BLaER1 treated with 17β-estradiol and CSF1 and Interleukin-3, amounts not matched to agents 10 nM and 100 nM (cell line): ENCODE results near the gene USP3.

Experiments
- H3K27ac ChIP-seq, 11 experiments: shearing (Covaris generic); formaldehyde crosslinking; 2 replicates each; pipeline ENCODE4 v1.8.1; 2022
- H3K27me3 ChIP-seq, 11 experiments: shearing (Covaris generic); formaldehyde crosslinking; 2 replicates each; pipeline ENCODE4 v1.8.1; 2022
- H3K36me3 ChIP-seq, 11 experiments: shearing (Covaris generic); formaldehyde crosslinking; 2 replicates each; pipeline ENCODE4 v1.8.1; 2022
- H3K4me1 ChIP-seq, 10 experiments: shearing (Covaris generic); formaldehyde crosslinking; 2 replicates each; pipeline ENCODE4 v1.8.1; 2022
- H3K4me2 ChIP-seq, 11 experiments: shearing (Covaris generic); formaldehyde crosslinking; 2 replicates each; pipeline ENCODE4 v1.8.1; 2022
- H3K4me3 ChIP-seq, 10 experiments: shearing (Covaris generic); formaldehyde crosslinking; 2 replicates each; pipeline ENCODE4 v1.8.1; 2022
- H3K9ac ChIP-seq, 11 experiments: shearing (Covaris generic); formaldehyde crosslinking; 2 replicates each; pipeline ENCODE4 v1.8.1; 2022
- H3K9me3 ChIP-seq, 11 experiments: shearing (Covaris generic); formaldehyde crosslinking; replicated peaks in 1 of 11; 2 replicates each; pipeline ENCODE4 v1.8.1; 2022
- H4K20me1 ChIP-seq, 11 experiments: shearing (Covaris generic); formaldehyde crosslinking; 2 replicates each; pipeline ENCODE4 v1.8.1; 2022
- Cebpa-rat ChIP-seq, 11 experiments: shearing (Covaris generic); IDR thresholded peaks; 2 replicates each; pipeline ENCODE4 v1.8.1; 2022

Gene USP3

DNA sequence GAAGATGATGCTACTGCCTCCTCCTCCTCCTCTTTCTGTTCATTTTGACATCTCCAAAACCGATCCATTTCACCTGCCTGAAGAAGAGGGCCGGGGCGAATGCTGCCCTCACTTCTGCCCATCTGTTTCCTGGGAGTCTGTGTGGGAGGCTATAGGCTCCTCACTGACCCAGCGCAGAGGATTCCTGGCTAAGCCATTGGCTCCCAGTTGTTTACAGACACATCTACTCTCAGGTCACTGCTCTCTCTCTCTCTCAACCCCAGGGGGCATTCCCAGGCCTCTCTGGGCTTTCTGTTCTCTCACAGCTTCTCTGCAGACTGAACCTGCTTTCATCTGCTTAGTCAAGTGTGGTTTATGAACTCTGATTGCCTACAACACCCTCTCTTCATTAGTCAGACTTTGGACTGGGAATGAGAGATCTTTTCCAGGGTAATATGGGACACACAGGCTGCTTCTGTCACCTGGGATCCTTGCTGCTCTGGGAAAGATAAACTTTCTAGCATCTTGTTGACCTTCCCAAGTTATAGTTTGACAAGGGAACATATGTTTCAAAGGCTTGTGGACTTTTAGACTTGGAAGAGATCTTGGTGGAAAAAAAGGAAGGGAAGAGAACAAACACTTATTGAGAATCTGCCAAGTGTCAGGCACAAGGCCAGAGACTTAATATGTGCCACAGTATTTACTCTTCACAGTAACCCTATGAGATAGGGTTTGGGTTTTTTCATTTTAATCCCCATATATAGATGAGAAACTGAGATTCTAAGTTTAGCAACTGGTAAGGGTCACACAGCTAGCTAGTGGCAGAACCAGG is 30.2 kb upstream of the USP3 start:
- Histone ChIP-seq H3K27me3 (no peaks in the 10 kb centered on the region), H3K4me3 (no peak overlapping the region), H3K27ac (peak overlapping the region in 10 of 11 experiments; percentile 37 to 97 (median 59); a peak in 19 of 22 replicates), H3K36me3 (no peaks in the 10 kb centered on the region), H3K4me1 (peaks cover 61 to 75% (median 69%) of the 10 kb centered on the region in 10 experiments), H3K9ac (peak overlapping the region in 5 of 11 experiments; percentile 3 to 52 (median 21); a peak in 8 of 22 replicates), H3K4me2 (peak overlapping the region; percentile 70 to 97 (median 87)), H3K9me3 (no peaks in the 10 kb centered on the region), H4K20me1 (no peaks in the 10 kb centered on the region)
- TF ChIP-seq Cebpa-rat (IDR thresholded peaks at IDR 0.05): no peak

DNA sequence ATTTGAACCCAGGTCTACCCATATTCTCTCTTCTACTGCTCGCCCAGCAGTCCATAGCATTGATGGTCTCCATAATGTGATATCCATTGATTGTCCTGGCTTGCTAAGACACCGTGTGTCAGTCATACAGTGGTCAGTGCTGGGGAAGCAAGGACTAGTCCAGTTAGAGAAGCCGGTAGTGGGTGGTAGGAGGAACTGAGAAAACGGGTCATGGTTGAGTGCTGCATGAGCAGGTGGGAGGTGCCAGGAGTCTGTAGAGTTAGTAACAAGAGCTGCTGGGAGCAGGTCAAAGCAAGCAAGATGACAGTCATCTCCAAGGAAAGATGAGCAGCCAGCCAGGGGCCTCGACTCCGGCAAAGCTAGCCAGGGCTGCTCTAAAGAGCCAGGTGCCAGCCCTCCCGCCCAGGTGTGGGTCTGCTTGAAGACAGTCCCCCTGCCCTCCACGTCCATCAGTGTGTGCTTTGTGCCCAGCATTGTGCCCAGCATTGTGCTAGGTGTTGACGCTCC is 29.5 kb upstream of the USP3 start:
- Histone ChIP-seq H4K20me1 (no peaks in the 10 kb centered on the region), H3K9ac (peak overlapping the region in 4 of 11 experiments; percentile 19 to 52 (median 30); a peak in 5 of 22 replicates), H3K9me3 (no peaks in the 10 kb centered on the region), H3K4me3 (no peak overlapping the region), H3K27me3 (no peaks in the 10 kb centered on the region), H3K4me2 (peak overlapping the region; percentile 70 to 97 (median 87)), H3K36me3 (no peaks in the 10 kb centered on the region), H3K27ac (peak overlapping the region in 10 of 11 experiments; percentile 37 to 97 (median 77); a peak in 19 of 22 replicates), H3K4me1 (peaks cover 64 to 80% (median 73%) of the 10 kb centered on the region in 10 experiments)
- no peak for TF ChIP-seq Cebpa-rat (IDR thresholded peaks at IDR 0.05)

- H3K36me3 ChIP-seq: no peaks in the 10 kb centered on the region
- H3K4me2 ChIP-seq: peak overlapping the region; percentile 70 to 97 (median 87)
- no peaks in the 10 kb centered on the region for H3K9me3 ChIP-seq
- H3K27me3 ChIP-seq: no peaks in the 10 kb centered on the region
- H4K20me1 ChIP-seq: no peaks in the 10 kb centered on the region
- no peak for TF ChIP-seq Cebpa-rat (IDR thresholded peaks at IDR 0.05)
- H3K9ac ChIP-seq: peak overlapping the region in 4 of 11 experiments; percentile 3 to 48 (median 24); a peak in 6 of 22 replicates
- H3K27ac ChIP-seq: peak overlapping the region in 10 of 11 experiments; percentile 46 to 97 (median 77); a peak in 20 of 22 replicates
- peaks cover 72 to 83% (median 79%) of the 10 kb centered on the region in 10 experiments for H3K4me1 ChIP-seq
- H3K4me3 ChIP-seq: no peak overlapping the region
Measured at GRCh38 chr15:63475707-63476106, 28.7 kb upstream of the USP3 start.

DNA sequence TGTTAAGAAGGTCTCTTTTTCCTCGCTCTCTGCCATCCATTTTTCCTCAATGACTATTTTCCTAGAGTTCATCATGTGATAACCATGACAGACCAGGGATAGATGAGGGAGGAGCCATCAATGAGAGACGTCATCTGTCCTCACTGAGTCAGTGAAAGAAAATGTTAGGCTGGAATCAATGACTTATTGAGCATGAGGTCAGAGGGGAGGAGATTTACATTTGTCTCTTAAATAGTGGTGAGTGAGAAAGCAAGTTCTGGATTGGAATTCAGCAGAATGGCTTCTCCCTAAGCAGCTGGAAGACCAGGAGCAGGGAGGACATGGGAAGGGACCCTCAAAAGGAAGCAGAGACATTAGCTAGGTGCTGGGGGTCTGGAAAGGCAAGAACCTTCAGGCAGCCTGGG is 28.2 kb upstream of the USP3 start:
- H3K27me3 ChIP-seq: no peaks in the 10 kb centered on the region
- no peaks in the 10 kb centered on the region for H3K36me3 ChIP-seq
- no peaks in the 10 kb centered on the region for H4K20me1 ChIP-seq
- TF ChIP-seq Cebpa-rat (IDR thresholded peaks at IDR 0.05): no peak
- no peak overlapping the region for H3K4me3 ChIP-seq
- H3K4me2 ChIP-seq: peak overlapping the region; percentile 70 to 97 (median 87)
- peak overlapping the region in 5 of 11 experiments; percentile 5 to 48 (median 28); a peak in 7 of 22 replicates for H3K9ac ChIP-seq
- peak overlapping the region; percentile 12 to 97 (median 65); a peak in 21 of 22 replicates for H3K27ac ChIP-seq
- H3K4me1 ChIP-seq: peaks cover 78 to 84% (median 82%) of the 10 kb centered on the region in 10 experiments
- no peaks in the 10 kb centered on the region for H3K9me3 ChIP-seq

- peak overlapping the region in 9 of 11 experiments; percentile 17 to 44 (median 29); a peak in 10 of 22 replicates for H3K9ac ChIP-seq
- TF ChIP-seq Cebpa-rat (IDR thresholded peaks at IDR 0.05): no peak
- H3K4me1 ChIP-seq: peaks cover 89 to 98% (median 97%) of the 10 kb centered on the region in 10 experiments
- no peaks in the 10 kb centered on the region for H4K20me1 ChIP-seq
- no peaks in the 10 kb centered on the region for H3K9me3 ChIP-seq
- H3K36me3 ChIP-seq: no peaks in the 10 kb centered on the region
- H3K4me3 ChIP-seq: no peak overlapping the region
- H3K4me2 ChIP-seq: peak overlapping the region; percentile 82 to 98 (median 95)
- H3K27me3 ChIP-seq: no peaks in the 10 kb centered on the region
- peak overlapping the region in 10 of 11 experiments; percentile 27 to 97 (median 95); a peak in 19 of 22 replicates for H3K27ac ChIP-seq
Measured at GRCh38 chr15:63478243-63478642, 26.1 kb upstream of the USP3 start.

- Histone ChIP-seq H3K4me3 (peak overlapping the region; percentile 11 to 60 (median 45); a peak in 18 of 20 replicates), H3K9ac (peak overlapping the region; percentile 79 to 85 (median 84)), H3K36me3 (no peaks in the 10 kb centered on the region), H3K4me1 (peaks cover 84 to 98% (median 97%) of the 10 kb centered on the region in 10 experiments), H3K4me2 (peak overlapping the region; percentile 87 to 98 (median 96)), H3K27ac (peak overlapping the region; percentile 88 to 97 (median 95)), H3K9me3 (no peaks in the 10 kb centered on the region), H4K20me1 (no peaks in the 10 kb centered on the region), H3K27me3 (no peaks in the 10 kb centered on the region)
- no peak for TF ChIP-seq Cebpa-rat (IDR thresholded peaks at IDR 0.05)
Measured at GRCh38 chr15:63480441-63480821, 24.0 kb upstream of the USP3 start.

DNA sequence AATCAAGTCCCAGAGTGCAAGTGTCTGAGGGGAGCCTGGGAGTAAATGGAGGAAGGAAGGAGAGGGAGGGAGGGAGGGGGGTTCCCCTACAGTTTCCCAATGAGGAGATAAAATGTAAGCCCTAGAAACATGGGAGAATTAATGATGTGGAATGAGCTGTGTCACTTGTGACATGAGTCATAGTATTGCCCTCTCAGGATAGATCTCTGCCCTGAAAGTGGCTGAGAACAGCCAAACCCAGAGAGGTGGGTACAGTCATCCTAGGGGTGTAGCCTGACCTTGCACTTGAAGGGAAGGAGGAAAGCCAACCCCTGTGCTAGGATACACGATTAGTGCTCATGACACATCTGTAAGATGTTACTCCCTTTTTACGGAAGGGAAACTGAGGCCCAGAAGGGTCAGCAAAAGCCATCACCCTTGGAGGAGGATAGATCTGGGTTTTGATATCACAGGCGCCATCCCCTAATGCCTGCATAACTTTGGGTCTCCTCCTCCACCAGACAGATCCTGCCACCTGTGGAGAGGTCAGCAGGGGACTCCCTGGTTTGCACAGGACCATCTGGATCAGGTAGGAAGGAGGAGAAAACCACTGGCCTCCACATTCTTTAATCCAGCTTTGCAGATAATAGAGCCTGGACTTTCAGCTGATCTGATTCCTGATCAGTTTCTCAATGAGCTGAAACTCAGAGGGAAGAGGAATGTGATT is 23.1 kb upstream of the USP3 start:
- Histone ChIP-seq H3K36me3 (no peaks in the 10 kb centered on the region), H3K9ac (peak overlapping the region in 10 of 11 experiments; percentile 79 to 85 (median 84); a peak in 21 of 22 replicates), H3K4me3 (peak overlapping the region in 5 of 10 experiments; percentile 28 to 53 (median 45); a peak in 6 of 20 replicates), H3K4me1 (peaks cover 75 to 98% (median 95%) of the 10 kb centered on the region in 10 experiments), H4K20me1 (no peaks in the 10 kb centered on the region), H3K4me2 (peak overlapping the region; percentile 87 to 98 (median 96)), H3K9me3 (no peaks in the 10 kb centered on the region), H3K27ac (peak overlapping the region; percentile 88 to 97 (median 95); a peak in 21 of 22 replicates), H3K27me3 (no peaks in the 10 kb centered on the region)
- TF ChIP-seq Cebpa-rat (IDR thresholded peaks at IDR 0.05): no peak

DNA sequence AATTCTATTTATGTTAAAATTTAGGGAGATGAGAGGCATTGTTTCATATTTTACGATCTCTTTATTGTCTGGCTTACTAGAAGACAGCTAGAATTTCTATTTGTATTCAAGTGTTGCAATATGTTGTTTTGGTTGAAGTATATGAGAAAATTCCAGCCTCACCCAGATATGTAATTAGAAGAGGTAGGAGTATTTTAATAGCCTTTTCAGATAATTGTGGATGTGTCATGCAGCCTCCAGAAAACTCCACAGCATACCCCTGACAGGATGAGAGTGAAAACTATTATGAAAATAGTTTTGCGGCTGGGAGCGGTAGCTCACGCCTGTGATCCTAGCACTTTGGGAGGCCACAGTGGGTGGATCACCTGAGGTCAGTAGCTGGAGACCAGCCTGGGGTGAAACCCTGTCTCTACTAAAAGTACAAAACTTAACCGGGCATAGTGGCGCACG is 21.5 kb upstream of the USP3 start:
- peak overlapping the region; percentile 36 to 97 (median 80); a peak in 20 of 22 replicates for H3K4me2 ChIP-seq
- no peaks in the 10 kb centered on the region for H3K27me3 ChIP-seq
- H3K27ac ChIP-seq: peak overlapping the region; percentile 21 to 96 (median 68); a peak in 21 of 22 replicates
- H3K4me3 ChIP-seq: no peak overlapping the region
- no peak for TF ChIP-seq Cebpa-rat (IDR thresholded peaks at IDR 0.05)
- peak overlapping the region in 9 of 11 experiments; percentile 16 to 61 (median 27); a peak in 7 of 22 replicates for H3K9ac ChIP-seq
- no peaks in the 10 kb centered on the region for H4K20me1 ChIP-seq
- H3K4me1 ChIP-seq: peaks cover 74 to 98% (median 94%) of the 10 kb centered on the region in 10 experiments
- no peaks in the 10 kb centered on the region for H3K9me3 ChIP-seq
- H3K36me3 ChIP-seq: no peaks in the 10 kb centered on the region
